ENCODE measurements around the gene NR5A1. TPM values are rescaled to one million over a fixed set of nuclear protein-coding genes. Genes with fewer than 3 reads are reported as not detected.

Gene NR5A1
- total RNA-seq, 1 experiment from 2014 or later, result 0.64 TPM

- Histone ChIP-seq H2AFZ (ENCODE audit: low read depth, low read length, poor library complexity, severe bottlenecking) (no peak overlapping the region), H3K27me3 (ENCODE audit: insufficient read depth, low read length) (no peaks in the 10 kb centered on the region), H3K9me2 (ENCODE audit: insufficient read depth) (no peaks in the 10 kb centered on the region), H3K36me3 (ENCODE audit: control insufficient read depth in 1 of 2, insufficient read depth in 2 of 2, low read length in 2 of 2) (no peaks in the 10 kb centered on the region), H3K27ac (ENCODE audit: low read depth, low read length) (no peak overlapping the region), H4K20me1 (ENCODE audit: insufficient read depth) (no peaks in the 10 kb centered on the region), H3K9ac (ENCODE audit: low read length) (no peak overlapping the region), H3K4me1 (ENCODE audit: control insufficient read depth in 1 of 2, insufficient read depth in 2 of 2, low read length in 2 of 2) (no peaks in the 10 kb centered on the region), H3K4me2 (ENCODE audit: low read length) (no peak overlapping the region), H3K9me3 (ENCODE audit: control insufficient read depth in 1 of 2, insufficient read depth in 1 of 2, low read depth in 1 of 2, low read length in 2 of 2) (no peaks in the 10 kb centered on the region), H3K4me3 (replicated peaks in 1 of 2; ENCODE audit: low read depth in 1 of 2, low read length in 2 of 2) (no peak overlapping the region), H3K79me2 (ENCODE audit: insufficient read depth, low read length) (no peaks in the 10 kb centered on the region)
- DNase-seq (ENCODE audit: low read depth, low spot score) (no peak), ATAC-seq (no peak)
- intact Hi-C loops (cut with micrococcal nuclease), result no loop called here
- BruUV-seq (replicated peaks), result no TSS peak
- ChIA-PET CTCF (no interaction called here), POLR2A (no interaction called here), RAD21 (ENCODE audit: low non-redundant PET in 1 of 2, low total read pairs in 2 of 2, uncharacterized antibody in 2 of 2, unreplicated experiment in 2 of 2) (no interaction called here)
- no peak for TF ChIP-seq SP1 (IDR thresholded peaks at IDR 0.05; ENCODE audit: low read depth)
- no peak for TF ChIP-seq EZH2phosphoT487 (IDR thresholded peaks at IDR 0.05; ENCODE audit: borderline replicate concordance)
- TF ChIP-seq CBX3 (IDR thresholded peaks at IDR 0.05; ENCODE audit: low read depth), result no peak
- TF ChIP-seq POLR2A (IDR thresholded peaks at IDR 0.05; ENCODE audit: borderline replicate concordance, extremely low read depth, insufficient read depth, insufficient read length), result no peak
- no peak for TF ChIP-seq SIN3A (IDR thresholded peaks at IDR 0.05; ENCODE audit: low read depth)
- no peak for TF ChIP-seq EZH2 (IDR thresholded peaks at IDR 0.05)
- TF ChIP-seq REST (IDR thresholded peaks at IDR 0.05; ENCODE audit: low read depth), result no peak
- TF ChIP-seq EGR1 (IDR thresholded peaks at IDR 0.05; ENCODE audit: low read depth), result no peak
- no peak for TF ChIP-seq TCF7L2 (IDR thresholded peaks at IDR 0.05; ENCODE audit: borderline replicate concordance, extremely low read depth, insufficient read depth, insufficient read length)
- TF ChIP-seq RAD21 (IDR thresholded peaks at IDR 0.05; ENCODE audit: low read depth), result no peak
- TF ChIP-seq MAX (IDR thresholded peaks at IDR 0.05), result no peak
- TF ChIP-seq JUND (IDR thresholded peaks at IDR 0.05), result no peak
- no peak for TF ChIP-seq CEBPB (IDR thresholded peaks at IDR 0.05; ENCODE audit: low read depth)
- TF ChIP-seq ZNF274 (IDR thresholded peaks at IDR 0.05; ENCODE audit: low read depth, low read length), result no peak
- TF ChIP-seq ELF1 (IDR thresholded peaks at IDR 0.05; ENCODE audit: borderline replicate concordance, low read depth), result no peak
- no peak for TF ChIP-seq ZBTB33 (IDR thresholded peaks at IDR 0.05; ENCODE audit: extremely low read depth, insufficient replicate concordance, low read length)
These were observed 2.6 kb downstream of the NR5A1 start for GRCh38 chr9:124504530-124505005.

Measured in HCT116 (cell line).